Neuron (in vitro differentiated cells): Measurements from ENCODE around the gene PLA2G4F.

Experiments
- H2AFZ ChIP-seq: one replicate; pipeline ENCODE4 v1.6.1; 2013; ENCODE audit warnings: low read depth, mild to moderate bottlenecking, inconsistent platforms, low read length, moderate library complexity
- H3K27me3 ChIP-seq: one replicate; pipeline ENCODE4 v1.6.1; 2013; ENCODE audit warnings: low read length; ENCODE audit not compliant: insufficient read depth
- H3K36me3 ChIP-seq: one replicate; pipeline ENCODE4 v1.6.1; 2013; ENCODE audit warnings: low read length; ENCODE audit not compliant: insufficient read depth
- H3K4me1 ChIP-seq: one replicate; pipeline ENCODE4 v1.6.1; 2013; ENCODE audit warnings: low read length; ENCODE audit not compliant: insufficient read depth
- H3K4me3 ChIP-seq: 2 replicates; pipeline ENCODE4 v1.5.1; 2013; ENCODE audit warnings: mild to moderate bottlenecking, low read length, moderate library complexity
- H3K9me3 ChIP-seq: one replicate; pipeline ENCODE4 v1.6.1; 2013; ENCODE audit warnings: low read length

Gene PLA2G4F

GRCh38 chr15:42139596-42139995 lies 16.8 kb downstream of the PLA2G4F start:
- Histone ChIP-seq H3K4me3 (no peak overlapping the region), H3K27me3 (no peaks in the 10 kb centered on the region), H3K9me3 (no peaks in the 10 kb centered on the region), H2AFZ (no peak overlapping the region), H3K36me3 (no peaks in the 10 kb centered on the region), H3K4me1 (no peaks in the 10 kb centered on the region)

- Histone ChIP-seq H3K36me3 (no peaks in the 10 kb centered on the region), H3K9me3 (no peaks in the 10 kb centered on the region), H3K4me1 (no peaks in the 10 kb centered on the region), H2AFZ (no peak overlapping the region), H3K4me3 (no peak overlapping the region), H3K27me3 (no peaks in the 10 kb centered on the region)
Observed at GRCh38 chr15:42138968-42139386, 17.5 kb downstream of the PLA2G4F start.

- Histone ChIP-seq H3K36me3 (no peaks in the 10 kb centered on the region), H3K4me3 (no peak overlapping the region), H3K4me1 (no peaks in the 10 kb centered on the region), H2AFZ (no peak overlapping the region), H3K27me3 (no peaks in the 10 kb centered on the region), H3K9me3 (no peaks in the 10 kb centered on the region)
Observed at GRCh38 chr15:42138411-42138810, 18.0 kb downstream of the PLA2G4F start.

GRCh38 chr15:42137461-42138261 lies 18.8 kb downstream of the PLA2G4F start:
- Histone ChIP-seq H2AFZ (no peak overlapping the region), H3K4me3 (no peak overlapping the region), H3K27me3 (no peaks in the 10 kb centered on the region), H3K4me1 (no peaks in the 10 kb centered on the region), H3K36me3 (no peaks in the 10 kb centered on the region), H3K9me3 (no peaks in the 10 kb centered on the region)

- H3K4me3 ChIP-seq = no peak overlapping the region
- no peaks in the 10 kb centered on the region for H3K4me1 ChIP-seq
- H3K9me3 ChIP-seq = no peaks in the 10 kb centered on the region
- H3K27me3 ChIP-seq = no peaks in the 10 kb centered on the region
- no peaks in the 10 kb centered on the region for H3K36me3 ChIP-seq
- no peak overlapping the region for H2AFZ ChIP-seq
Observed at GRCh38 chr15:42136513-42136912, 19.9 kb downstream of the PLA2G4F start.

- Histone ChIP-seq H3K27me3 (no peaks in the 10 kb centered on the region), H3K4me1 (no peaks in the 10 kb centered on the region), H3K4me3 (no peak overlapping the region), H3K36me3 (no peaks in the 10 kb centered on the region), H2AFZ (no peak overlapping the region), H3K9me3 (no peaks in the 10 kb centered on the region)
Observed at GRCh38 chr15:42135351-42135750, 21.1 kb downstream of the PLA2G4F start.

- Histone ChIP-seq H3K4me1 (no peaks in the 10 kb centered on the region), H2AFZ (no peak overlapping the region), H3K27me3 (no peaks in the 10 kb centered on the region), H3K4me3 (no peak overlapping the region), H3K36me3 (no peaks in the 10 kb centered on the region), H3K9me3 (no peaks in the 10 kb centered on the region)
Observed at GRCh38 chr15:42134617-42135245, 21.7 kb downstream of the PLA2G4F start.

- Histone ChIP-seq H3K27me3 (no peaks in the 10 kb centered on the region), H3K4me3 (no peak overlapping the region)
Observed at GRCh38 chr15:42133886-42134502, 22.4 kb downstream of the PLA2G4F start.

GRCh38 chr15:42133356-42133755 lies 23.1 kb downstream of the PLA2G4F start:
- Histone ChIP-seq H3K27me3 (no peaks in the 10 kb centered on the region), H3K9me3 (no peaks in the 10 kb centered on the region), H3K4me1 (no peaks in the 10 kb centered on the region), H3K36me3 (no peaks in the 10 kb centered on the region), H3K4me3 (no peak overlapping the region), H2AFZ (no peak overlapping the region)

More at GRCh38 chr15:42133886-42134502, 22.4 kb downstream of the PLA2G4F start:
- Histone ChIP-seq H3K36me3 (no peaks in the 10 kb centered on the region), H2AFZ (no peak overlapping the region), H3K4me1 (no peaks in the 10 kb centered on the region), H3K9me3 (no peaks in the 10 kb centered on the region)

GRCh38 chr15:42131826-42132806 lies 24.3 kb downstream of the PLA2G4F start:
- H3K4me3 ChIP-seq = no peak overlapping the region
- H3K9me3 ChIP-seq = no peaks in the 10 kb centered on the region
- no peaks in the 10 kb centered on the region for H3K4me1 ChIP-seq
- no peaks in the 10 kb centered on the region for H3K36me3 ChIP-seq
- no peaks in the 10 kb centered on the region for H3K27me3 ChIP-seq
- no peak overlapping the region for H2AFZ ChIP-seq

- Histone ChIP-seq H3K4me3 (no peak overlapping the region), H3K27me3 (no peaks in the 10 kb centered on the region), H3K36me3 (no peaks in the 10 kb centered on the region), H3K9me3 (no peaks in the 10 kb centered on the region), H2AFZ (no peak overlapping the region), H3K4me1 (no peaks in the 10 kb centered on the region)
Observed at GRCh38 chr15:42131006-42131405, 25.4 kb downstream of the PLA2G4F start.

- H3K36me3 ChIP-seq = no peaks in the 10 kb centered on the region
- H2AFZ ChIP-seq = no peak overlapping the region
- no peaks in the 10 kb centered on the region for H3K27me3 ChIP-seq
- no peaks in the 10 kb centered on the region for H3K4me1 ChIP-seq
- no peak overlapping the region for H3K4me3 ChIP-seq
- no peaks in the 10 kb centered on the region for H3K9me3 ChIP-seq
Observed at GRCh38 chr15:42130246-42130986, 26.0 kb downstream of the PLA2G4F start.
